Peyer's patch (tissue), 4 donors: Measurements from ENCODE around the gene TSPAN9.

Experiments
- CTCF ChIP-seq, 6 experiments: fragments of 450-650 bp in 4 of 6; fragments of 200-600 bp in 2 of 6; sonication (generic) in 1 of 6; IDR thresholded peaks; one replicate each; pipeline ENCODE4 v1.5.1; 2017 to 2019; ENCODE audit warnings: antibody characterized with exemption in 6 of 6, mild to moderate bottlenecking in 3 of 6, moderate library complexity in 1 of 6
- POLR2A ChIP-seq, 2 donors: fragments of 450-650 bp; IDR thresholded peaks; one replicate each; pipeline ENCODE4 v1.5.1; 2017; ENCODE audit warnings: antibody characterized with exemption in 2 of 2, mild to moderate bottlenecking in 2 of 2, moderate library complexity in 2 of 2

GRCh38 chr12:3043406-3043805 is 33.8 kb upstream of the TSPAN9 start:
- TF ChIP-seq CTCF (IDR thresholded peaks at IDR 0.05) (no peak), POLR2A (IDR thresholded peaks at IDR 0.05) (no peak)
